H9 (cell line): ENCODE measurements around the gene SCEL. TPM values are rescaled to one million over a fixed set of nuclear protein-coding genes. Genes with fewer than 3 reads are reported as not detected.
"Not testable (repeated sequence)": the region's sequence is repeated elsewhere in the genome, so short reads cannot be mapped to it uniquely, and the experiment has no call there.

Experiments
- DNase-seq: peaks from one replicate; pipeline ENCODE4 v3.0.0-alpha.2; 2017
- H2AFZ ChIP-seq: one replicate; pipeline ENCODE4 v1.6.1; 2013; ENCODE audit warnings: mild to moderate bottlenecking, low read length, control low read depth, moderate library complexity
- H2AK5ac ChIP-seq: 2 replicates; pipeline ENCODE4 v1.6.1; 2013; ENCODE audit warnings: low read length, control low read depth, mixed read lengths; ENCODE audit not compliant: insufficient read length
- H2BK120ac ChIP-seq: one replicate; pipeline ENCODE4 v1.6.1; 2013; ENCODE audit warnings: low read depth, mild to moderate bottlenecking, low read length, control low read depth, inconsistent platforms; ENCODE audit not compliant: poor library complexity, severe bottlenecking
- H2BK12ac ChIP-seq: 2 replicates; pipeline ENCODE4 v1.6.1; 2013; ENCODE audit warnings: low read length, control low read depth, mixed read lengths, low read depth; ENCODE audit not compliant: insufficient read length
- H2BK15ac ChIP-seq: 2 replicates; pipeline ENCODE4 v1.6.1; 2013; ENCODE audit warnings: low read depth, low read length, control low read depth
- H2BK20ac ChIP-seq: one replicate; pipeline ENCODE4 v1.6.1; 2013; ENCODE audit warnings: low read depth, mild to moderate bottlenecking, low read length, control low read depth, inconsistent platforms; ENCODE audit not compliant: poor library complexity, severe bottlenecking
- H2BK5ac ChIP-seq: 2 replicates; pipeline ENCODE4 v1.6.1; 2013; ENCODE audit warnings: low read length, control low read depth, mixed read lengths; ENCODE audit not compliant: insufficient read length
- H3K14ac ChIP-seq: 2 replicates; pipeline ENCODE4 v1.6.1; 2013; ENCODE audit warnings: low read length, control low read depth; ENCODE audit not compliant: insufficient read depth
- H3K18ac ChIP-seq: 2 replicates; pipeline ENCODE4 v1.6.1; 2013; ENCODE audit warnings: low read depth, mild to moderate bottlenecking, mixed read lengths, low read length, control low read depth; ENCODE audit not compliant: insufficient read length
- H3K23ac ChIP-seq: 2 replicates; pipeline ENCODE4 v1.6.1; 2013; ENCODE audit warnings: low read length, control low read depth, mixed read lengths, low read depth; ENCODE audit not compliant: insufficient read length
- H3K23me2 ChIP-seq: 2 replicates; pipeline ENCODE4 v1.6.1; 2013; ENCODE audit warnings: low read depth, mild to moderate bottlenecking, mixed read lengths, low read length, control low read depth; ENCODE audit not compliant: insufficient read length, poor library complexity, severe bottlenecking
- H3K27ac ChIP-seq: 2 replicates; pipeline ENCODE4 v1.5.1; 2013; ENCODE audit warnings: low read length, control low read depth, mixed read lengths, low read depth; ENCODE audit not compliant: insufficient read length
- H3K27me3 ChIP-seq: 2 replicates; pipeline ENCODE4 v1.6.1; 2013; ENCODE audit warnings: low read length, control low read depth, inconsistent platforms; ENCODE audit not compliant: insufficient read depth
- H3K4ac ChIP-seq: 2 replicates; pipeline ENCODE4 v1.6.1; 2013; ENCODE audit warnings: low read depth, mild to moderate bottlenecking, control low read depth, inconsistent platforms, low read length, moderate library complexity
- H3K4me1 ChIP-seq: 2 replicates; pipeline ENCODE4 v1.6.1; 2013; ENCODE audit warnings: low read length, control low read depth, inconsistent platforms; ENCODE audit not compliant: insufficient read depth
- H3K4me2 ChIP-seq: 2 replicates; pipeline ENCODE4 v1.6.1; 2013; ENCODE audit warnings: low read length, control low read depth, mixed read lengths; ENCODE audit not compliant: insufficient read length, insufficient read depth
- H3K56ac ChIP-seq: 2 replicates; pipeline ENCODE4 v1.6.1; 2013; ENCODE audit warnings: low read depth, mild to moderate bottlenecking, mixed read lengths, low read length, control low read depth; ENCODE audit not compliant: insufficient read length
- H3K79me1 ChIP-seq: 2 replicates; pipeline ENCODE4 v1.6.1; 2013; ENCODE audit warnings: low read depth, mild to moderate bottlenecking, moderate library complexity, low read length, control low read depth, inconsistent platforms; ENCODE audit not compliant: insufficient read depth, poor library complexity, severe bottlenecking
- H3K79me2 ChIP-seq: 2 replicates; pipeline ENCODE4 v1.6.1; 2013; ENCODE audit warnings: low read length, control low read depth, inconsistent platforms; ENCODE audit not compliant: insufficient read depth
- H3K9ac ChIP-seq: 2 replicates; pipeline ENCODE4 v1.6.1; 2013; ENCODE audit warnings: low read length, control low read depth, mixed read lengths; ENCODE audit not compliant: insufficient read length; ENCODE audit errors: extremely low read depth
- H3K9me3 ChIP-seq: one replicate; pipeline ENCODE4 v1.6.1; 2013; ENCODE audit warnings: low read depth, low read length, inconsistent platforms; ENCODE audit not compliant: control insufficient read depth
- H3T11ph ChIP-seq: one replicate; pipeline ENCODE4 v1.6.1; 2013; ENCODE audit warnings: mild to moderate bottlenecking, low read length, control low read depth, inconsistent platforms
- H4K20me1 ChIP-seq: one replicate; pipeline ENCODE4 v1.6.1; 2013; ENCODE audit not compliant: control insufficient read depth, insufficient read length, insufficient read depth
- H4K5ac ChIP-seq: 2 replicates; pipeline ENCODE4 v1.6.1; 2013; ENCODE audit warnings: low read depth, mild to moderate bottlenecking, mixed read lengths, low read length, control low read depth; ENCODE audit not compliant: insufficient read length
- H4K8ac ChIP-seq: replicated peaks from 2 replicates; pipeline ENCODE4 v1.6.1; 2013; ENCODE audit warnings: low read length, control low read depth, mixed read lengths, low read depth; ENCODE audit not compliant: insufficient read length
- H4K91ac ChIP-seq: 2 replicates; pipeline ENCODE4 v1.6.1; 2013; ENCODE audit warnings: low read depth, mild to moderate bottlenecking, moderate library complexity, mixed read lengths, low read length, control low read depth; ENCODE audit not compliant: insufficient read length
- H3K27ac Mint-ChIP-seq, 3 experiments: 2 replicates in 2 of 3; 3 replicates in 1 of 3; pipeline ENCODE4 v1.8.0; 2020 to 2021; ENCODE audit warnings: mixed read lengths in 3 of 3, mild to moderate bottlenecking in 1 of 3, moderate library complexity in 1 of 3
- H3K27me3 Mint-ChIP-seq: 2 replicates; pipeline ENCODE4 v1.8.0; 2021; ENCODE audit warnings: low read depth, mild to moderate bottlenecking, moderate library complexity, mixed read lengths
- H3K36me3 Mint-ChIP-seq, 3 experiments: 2 replicates in 2 of 3; 3 replicates in 1 of 3; pipeline ENCODE4 v1.8.0; 2020 to 2021; ENCODE audit warnings: low read depth in 3 of 3, mixed read lengths in 3 of 3; ENCODE audit not compliant: insufficient read depth in 1 of 3
- H3K4me1 Mint-ChIP-seq, 2 experiments: 2 replicates each; pipeline ENCODE4 v1.8.0; 2020; ENCODE audit warnings: mixed read lengths in 2 of 2
- H3K4me3 Mint-ChIP-seq, 2 experiments: 2 replicates in 1 of 2; 3 replicates in 1 of 2; pipeline ENCODE4 v1.8.0; 2020 to 2021; ENCODE audit warnings: mild to moderate bottlenecking in 2 of 2, mixed read lengths in 2 of 2, moderate library complexity in 1 of 2
- H3K9me3 Mint-ChIP-seq, 2 experiments: 2 replicates in 1 of 2; 3 replicates in 1 of 2; pipeline ENCODE4 v1.8.0; 2020; ENCODE audit warnings: mild to moderate bottlenecking in 2 of 2, mixed read lengths in 2 of 2, moderate library complexity in 1 of 2
- WGBS: extraction: QIAGEN DNeasy Blood & Tissue Kit; methylation state at CpG from one replicate; pipeline ENCODE4 v1.1.7; 2013; ENCODE audit warnings: missing lambda C conversion rate, low lambda C conversion rate, mixed read lengths; ENCODE audit not compliant: insufficient read length; ENCODE audit errors: extremely low coverage; 5-methylcytosine and 5-hydroxymethylcytosine counted together
- total RNA-seq: library from RNA; stranded (reverse); gene quantifications from 2 replicates; pipeline ENCODE4 v1.2.1, GENCODE V29; 2021
- TF ChIP-seq, protein P1 (sequence below): fragments of 200-600 bp; sonication (generic); conservative IDR thresholded peaks from 3 replicates; pipeline ENCODE4 v1.8.0; 2021; ENCODE audit warnings: antibody characterized with exemption, mild to moderate bottlenecking

The SCEL gene
- total RNA-seq, 1 experiment from 2014 or later = not detected

DNA sequence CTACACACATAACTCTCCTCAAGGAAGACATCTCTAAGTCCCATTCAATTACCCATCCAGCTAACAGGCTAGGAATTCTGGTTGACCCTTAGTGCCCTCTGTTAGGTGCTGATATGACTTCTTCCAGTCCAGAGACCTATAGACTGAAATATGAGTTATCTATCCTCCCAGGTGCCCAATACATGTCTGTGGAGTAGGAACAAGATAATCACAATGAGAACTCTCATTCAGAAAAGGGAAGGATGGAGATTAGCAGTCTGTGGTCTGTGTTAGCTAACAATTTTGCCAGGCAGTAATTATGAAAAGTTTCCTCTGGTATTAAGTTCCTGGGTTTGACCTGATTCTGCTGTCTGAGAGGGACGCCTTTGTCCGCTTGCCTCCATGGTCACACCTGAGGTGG lies 117.8 kb downstream of the SCEL start:
- Mint-ChIP-seq H3K9me3 (peaks cover 7 to 11% of the 10 kb centered on the region in 2 experiments), H3K36me3 (peaks cover 0 to 7% (median 2%) of the 10 kb centered on the region in 3 experiments; a peak in 3 of 7 replicates), H3K4me3 (no peak overlapping the region), H3K27ac (no peak overlapping the region), H3K4me1 (no peaks in the 10 kb centered on the region), H3K27me3 (no peaks in the 10 kb centered on the region)
- Histone ChIP-seq H3K23ac (no peak overlapping the region), H3K14ac (no peak overlapping the region), H3K9ac (no peak overlapping the region), H3K4me1 (no peaks in the 10 kb centered on the region), H3K4ac (no peak overlapping the region), H4K91ac (no peak overlapping the region), H2BK120ac (no peak overlapping the region), H3K9me3 (no peaks in the 10 kb centered on the region), H3K23me2 (no peaks in the 10 kb centered on the region), H2BK15ac (no peak overlapping the region), H3K4me2 (no peak overlapping the region), H4K5ac (no peak overlapping the region), H2BK12ac (no peak overlapping the region), H2AFZ (no peak overlapping the region), H3K56ac (no peak overlapping the region), H4K8ac (no peak overlapping the region), H4K20me1 (no peaks in the 10 kb centered on the region), H3K27ac (no peak overlapping the region), H3T11ph (no peak overlapping the region), H3K18ac (no peak overlapping the region), H2BK5ac (no peak overlapping the region), H3K79me2 (no peaks in the 10 kb centered on the region), H2AK5ac (no peak overlapping the region), H3K27me3 (no peaks in the 10 kb centered on the region), H3K79me1 (no peaks in the 10 kb centered on the region), H2BK20ac (no peak overlapping the region)
- no peak for DNase-seq
- TF ChIP-seq, protein P1, sequence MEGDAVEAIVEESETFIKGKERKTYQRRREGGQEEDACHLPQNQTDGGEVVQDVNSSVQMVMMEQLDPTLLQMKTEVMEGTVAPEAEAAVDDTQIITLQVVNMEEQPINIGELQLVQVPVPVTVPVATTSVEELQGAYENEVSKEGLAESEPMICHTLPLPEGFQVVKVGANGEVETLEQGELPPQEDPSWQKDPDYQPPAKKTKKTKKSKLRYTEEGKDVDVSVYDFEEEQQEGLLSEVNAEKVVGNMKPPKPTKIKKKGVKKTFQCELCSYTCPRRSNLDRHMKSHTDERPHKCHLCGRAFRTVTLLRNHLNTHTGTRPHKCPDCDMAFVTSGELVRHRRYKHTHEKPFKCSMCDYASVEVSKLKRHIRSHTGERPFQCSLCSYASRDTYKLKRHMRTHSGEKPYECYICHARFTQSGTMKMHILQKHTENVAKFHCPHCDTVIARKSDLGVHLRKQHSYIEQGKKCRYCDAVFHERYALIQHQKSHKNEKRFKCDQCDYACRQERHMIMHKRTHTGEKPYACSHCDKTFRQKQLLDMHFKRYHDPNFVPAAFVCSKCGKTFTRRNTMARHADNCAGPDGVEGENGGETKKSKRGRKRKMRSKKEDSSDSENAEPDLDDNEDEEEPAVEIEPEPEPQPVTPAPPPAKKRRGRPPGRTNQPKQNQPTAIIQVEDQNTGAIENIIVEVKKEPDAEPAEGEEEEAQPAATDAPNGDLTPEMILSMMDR = no peak
- no CpG with 5 or more reads among the region's 2 CpGs for WGBS

DNA sequence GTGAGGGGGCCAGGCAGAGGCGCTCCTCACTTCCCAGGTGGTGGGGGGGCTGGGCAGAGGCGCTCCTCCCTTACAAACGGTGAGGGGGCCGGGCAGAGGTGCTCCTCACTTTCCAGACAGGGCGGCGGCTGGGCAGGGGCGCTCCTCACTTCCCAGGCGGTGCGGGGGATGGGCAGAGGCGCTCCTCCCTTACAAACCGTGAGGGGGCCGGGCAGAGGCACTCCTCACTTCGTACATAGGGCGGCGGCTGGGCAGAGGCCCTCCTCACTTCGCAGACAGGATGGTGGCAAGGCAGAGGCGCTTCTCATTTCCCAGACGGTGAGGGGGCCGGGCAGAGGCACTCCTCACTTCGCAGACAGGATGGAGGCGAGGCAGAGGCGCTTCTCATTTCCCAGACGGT lies 124.5 kb downstream of the SCEL start:
- H2BK120ac ChIP-seq, H3K9ac ChIP-seq, H2BK15ac ChIP-seq, H3K23ac ChIP-seq, H3K4me3 Mint-ChIP-seq, H3K27me3 Mint-ChIP-seq, H3K4ac ChIP-seq, H2AFZ ChIP-seq, H3K79me1 ChIP-seq, H3K79me2 ChIP-seq, H3K27ac Mint-ChIP-seq, H4K91ac ChIP-seq, H3K18ac ChIP-seq, H3T11ph ChIP-seq, DNase-seq, H3K9me3 ChIP-seq, H3K4me2 ChIP-seq, H3K27ac ChIP-seq, H2BK5ac ChIP-seq, H4K5ac ChIP-seq, H4K20me1 ChIP-seq, H2AK5ac ChIP-seq, H2BK20ac ChIP-seq, H3K4me1 Mint-ChIP-seq, H3K4me1 ChIP-seq, H3K27me3 ChIP-seq, H4K8ac ChIP-seq, H3K56ac ChIP-seq, H2BK12ac ChIP-seq, H3K23me2 ChIP-seq, H3K36me3 Mint-ChIP-seq, H3K14ac ChIP-seq: not testable (repeated sequence)
- peaks cover 13 to 16% of the 10 kb centered on the region in 2 experiments; a peak in 4 of 5 replicates for H3K9me3 Mint-ChIP-seq
- no CpG with 5 or more reads among the region's 23 CpGs for WGBS
